Smooth muscle cell (in vitro differentiated cells): ENCODE results near the gene RBMS1. TPM values are rescaled to one million over a fixed set of nuclear protein-coding genes. Genes with fewer than 3 reads are reported as not detected.
"Not testable (repeated sequence)": the region's sequence is repeated elsewhere in the genome, so short reads cannot be mapped to it uniquely, and the experiment has no call there.

Experiments
- DNase-seq: peaks from one replicate; lab custom pipeline; 2025; ENCODE audit not compliant: unreplicated experiment; lab: John Stamatoyannopoulos, UW
- H2AFZ ChIP-seq: fragments of 200-600 bp; sonication (generic); 2 replicates; pipeline ENCODE4 v1.6.0; 2016; ENCODE audit warnings: antibody characterized with exemption, low read depth, mild to moderate bottlenecking
- H3F3A ChIP-seq: fragments of 200-600 bp; sonication (generic); 2 replicates; pipeline ENCODE4 v1.6.0; 2017; ENCODE audit warnings: antibody characterized with exemption, low read depth
- H3K27ac ChIP-seq: fragments of 200-600 bp; sonication (generic); 2 replicates; pipeline ENCODE4 v1.5.1; 2016; ENCODE audit warnings: low read depth, mild to moderate bottlenecking
- H3K27me3 ChIP-seq: fragments of 200-600 bp; sonication (generic); 2 replicates; pipeline ENCODE4 v1.6.1; 2016; ENCODE audit warnings: low read depth, mild to moderate bottlenecking
- H3K36me3 ChIP-seq: fragments of 200-600 bp; sonication (generic); 2 replicates; pipeline ENCODE4 v1.5.1; 2016; ENCODE audit warnings: low read depth
- H3K4me1 ChIP-seq: fragments of 200-600 bp; sonication (generic); 2 replicates; pipeline ENCODE4 v1.5.1; 2016; ENCODE audit warnings: low read depth
- H3K4me2 ChIP-seq: fragments of 200-600 bp; sonication (generic); 2 replicates; pipeline ENCODE4 v1.6.0; 2016; ENCODE audit warnings: mild to moderate bottlenecking
- H3K4me3 ChIP-seq: fragments of 200-600 bp; sonication (generic); 2 replicates; pipeline ENCODE4 v1.5.1; 2016; ENCODE audit warnings: mild to moderate bottlenecking
- H3K79me2 ChIP-seq: fragments of 200-600 bp; sonication (generic); 2 replicates; pipeline ENCODE4 v1.6.0; 2016; ENCODE audit warnings: low read depth, mild to moderate bottlenecking
- H3K9ac ChIP-seq: fragments of 200-600 bp; sonication (generic); 2 replicates; pipeline ENCODE4 v1.6.0; 2016; ENCODE audit warnings: low read depth
- H3K9me3 ChIP-seq: fragments of 200-600 bp; sonication (generic); replicated peaks from 2 replicates; pipeline ENCODE4 v1.5.1; 2016; ENCODE audit warnings: low read depth
- H4K20me1 ChIP-seq: fragments of 200-600 bp; sonication (generic); 2 replicates; pipeline ENCODE4 v1.6.0; 2016; ENCODE audit warnings: low read depth
- CTCF ChIP-seq: fragments of 200-600 bp; sonication (generic); IDR thresholded peaks from 2 replicates; pipeline ENCODE4 v1.5.1; 2017; ENCODE audit warnings: borderline replicate concordance, mild to moderate bottlenecking, antibody characterized with exemption; ENCODE audit not compliant: insufficient read depth, poor library complexity, severe bottlenecking
- WGBS: methylation state at CpG from one replicate; pipeline ENCODE4 v1.1.7; 2016; ENCODE audit warnings: low lambda C conversion rate; 5-methylcytosine and 5-hydroxymethylcytosine counted together
- polyA plus RNA-seq: library from polyadenylated mRNA; unstranded; fragments of >200 nt; fragmentation: Nextera tagmentation; extraction: Ambion mirVana; gene quantifications from 2 replicates; pipeline ENCODE4 v1.2.1, GENCODE V29; 2016
- total RNA-seq: library from RNA; depleted of rRNA; stranded (reverse); fragments of >200 nt; gene quantifications from 2 replicates; pipeline ENCODE4 v1.2.3, GENCODE V29; 2014

The RBMS1 gene
- total and polyA plus RNA-seq, 2 experiments from 2014 or later = 103 to 160 TPM

GRCh38 chr2:160425434-160426151 is 68.0 kb downstream of the RBMS1 start:
- H3F3A ChIP-seq = peaks cover 21% of the 10 kb centered on the region
- 78% methylated on average over 4 of the region's 4 CpGs for WGBS
- TF ChIP-seq CTCF = no peak
- H3K4me3 ChIP-seq = no peak overlapping the region
- peaks cover 87% of the 10 kb centered on the region for H3K79me2 ChIP-seq
- no peaks in the 10 kb centered on the region for H4K20me1 ChIP-seq
- H3K9me3 ChIP-seq = no peaks in the 10 kb centered on the region
- peaks cover 3% of the 10 kb centered on the region for H3K36me3 ChIP-seq
- no peaks in the 10 kb centered on the region for H3K27me3 ChIP-seq
- peaks cover 29% of the 10 kb centered on the region for H3K4me1 ChIP-seq
- H3K27ac ChIP-seq = peak overlapping the region; percentile 84
- no peak for DNase-seq
- peak overlapping the region; percentile 33 for H3K4me2 ChIP-seq
- no peak overlapping the region for H2AFZ ChIP-seq
- H3K9ac ChIP-seq = peak overlapping the region; percentile 15

GRCh38 chr2:160423126-160423525 is 70.5 kb downstream of the RBMS1 start:
- no peak overlapping the region for H3K4me3 ChIP-seq
- peaks cover 41% of the 10 kb centered on the region for H3K4me1 ChIP-seq
- no peaks in the 10 kb centered on the region for H3K9me3 ChIP-seq
- peaks cover 20% of the 10 kb centered on the region for H3F3A ChIP-seq
- H3K4me2 ChIP-seq = no peak overlapping the region
- no peaks in the 10 kb centered on the region for H4K20me1 ChIP-seq
- H3K27ac ChIP-seq = peak overlapping the region; percentile 57
- WGBS = 98% methylated on average over 4 of the region's 4 CpGs
- H2AFZ ChIP-seq = no peak overlapping the region
- DNase-seq = no peak
- H3K27me3 ChIP-seq = no peaks in the 10 kb centered on the region
- H3K79me2 ChIP-seq = peaks cover 75% of the 10 kb centered on the region
- no peak overlapping the region for H3K9ac ChIP-seq
- TF ChIP-seq CTCF = no peak
- no peaks in the 10 kb centered on the region for H3K36me3 ChIP-seq

- not testable (repeated sequence) for H3K4me2 ChIP-seq, H3K4me3 ChIP-seq, H3K36me3 ChIP-seq, H3K9me3 ChIP-seq, H2AFZ ChIP-seq, DNase-seq, H4K20me1 ChIP-seq, H3K27me3 ChIP-seq, H3K9ac ChIP-seq
- peak overlapping the region; percentile 36 for H3K27ac ChIP-seq
- H3K4me1 ChIP-seq = peaks cover 42% of the 10 kb centered on the region
- peaks cover 20% of the 10 kb centered on the region for H3F3A ChIP-seq
- H3K79me2 ChIP-seq = peaks cover 68% of the 10 kb centered on the region
- WGBS = 87% methylated on average over 3 of the region's 3 CpGs
These were observed 71.7 kb downstream of the RBMS1 start for GRCh38 chr2:160421646-160422501.

- H4K20me1 ChIP-seq = peaks cover 7% of the 10 kb centered on the region
- no peak overlapping the region for H2AFZ ChIP-seq
- peaks cover 41% of the 10 kb centered on the region for H3K4me1 ChIP-seq
- H3K27me3 ChIP-seq = no peaks in the 10 kb centered on the region
- peaks cover 68% of the 10 kb centered on the region for H3K79me2 ChIP-seq
- peak overlapping the region; percentile 35 for H3K9ac ChIP-seq
- peaks cover 23% of the 10 kb centered on the region for H3F3A ChIP-seq
- no peak for TF ChIP-seq CTCF
- H3K4me2 ChIP-seq = peak overlapping the region; percentile 77
- DNase-seq = no peak
- 78% methylated on average over 4 of the region's 4 CpGs for WGBS
- no peaks in the 10 kb centered on the region for H3K36me3 ChIP-seq
- H3K4me3 ChIP-seq = no peak overlapping the region
- H3K9me3 ChIP-seq = no peaks in the 10 kb centered on the region
- H3K27ac ChIP-seq = peak overlapping the region; percentile 98
These were observed 72.9 kb downstream of the RBMS1 start for GRCh38 chr2:160420711-160421110.
